Keratinocyte (primary cell): ENCODE results near the gene TTN. TPM values are rescaled to one million over a fixed set of nuclear protein-coding genes. Genes with fewer than 3 reads are reported as not detected.

Experiments
- DNase-seq: peaks from one replicate; pipeline ENCODE4 v3.0.0-alpha.2; 2011; ENCODE audit warnings: low read depth, missing footprints, low spot score
- FAIRE-seq: peaks from 2 replicates; lab custom pipeline; 2011; peaks lifted over from hg19 to GRCh38; lab: Jason Lieb, UNC
- H2AFZ ChIP-seq: 2 replicates; pipeline ENCODE4 v1.6.0; 2012; ENCODE audit warnings: low read length, control low read depth, inconsistent platforms; ENCODE audit not compliant: control insufficient read depth
- H3K27ac ChIP-seq: 2 replicates; pipeline ENCODE4 v1.5.1; 2011; ENCODE audit warnings: low read length; ENCODE audit not compliant: control insufficient read depth, insufficient read depth
- H3K27me3 ChIP-seq: 3 replicates; pipeline ENCODE4 v1.6.0; 2011; ENCODE audit warnings: low read length; ENCODE audit not compliant: control insufficient read depth, insufficient read depth; ENCODE audit errors: extremely low read depth
- H3K36me3 ChIP-seq, 2 experiments: 2 replicates in 1 of 2; 3 replicates in 1 of 2; pipeline ENCODE4 v1.5.1; 2011; ENCODE audit warnings: low read length in 2 of 2, mild to moderate bottlenecking in 1 of 2; ENCODE audit not compliant: control insufficient read depth in 2 of 2, insufficient read depth in 2 of 2; ENCODE audit errors: extremely low read depth in 1 of 2
- H3K4me1 ChIP-seq: 3 replicates; pipeline ENCODE4 v1.5.1; 2011; ENCODE audit warnings: low read length; ENCODE audit not compliant: control insufficient read depth, insufficient read depth; ENCODE audit errors: extremely low read depth
- H3K4me2 ChIP-seq: 3 replicates; pipeline ENCODE4 v1.6.0; 2011; ENCODE audit warnings: low read depth, low read length; ENCODE audit not compliant: control insufficient read depth, insufficient read depth; ENCODE audit errors: extremely low read depth
- H3K4me3 ChIP-seq, 3 experiments: fragments of 200-600 bp in 1 of 3; sonication (generic) in 1 of 3; 2 replicates in 2 of 3; 3 replicates in 1 of 3; pipeline ENCODE4 v1.5.1; 2011 to 2016; ENCODE audit warnings: low read length in 3 of 3, mild to moderate bottlenecking in 3 of 3, control low read depth in 2 of 3, inconsistent platforms in 1 of 3, low read depth in 1 of 3, mixed read lengths in 1 of 3, mixed run types in 1 of 3, moderate library complexity in 1 of 3; ENCODE audit not compliant: control insufficient read depth in 2 of 3, insufficient read depth in 2 of 3; ENCODE audit errors: extremely low read depth in 1 of 3
- H3K79me2 ChIP-seq: 2 replicates; pipeline ENCODE4 v1.6.0; 2012; ENCODE audit warnings: low read length; ENCODE audit not compliant: control insufficient read depth, insufficient read depth
- H3K9ac ChIP-seq: 3 replicates; pipeline ENCODE4 v1.6.0; 2011; ENCODE audit warnings: low read length; ENCODE audit not compliant: control insufficient read depth, insufficient read depth; ENCODE audit errors: extremely low read depth
- H3K9me1 ChIP-seq: 3 replicates; pipeline ENCODE4 v1.6.0; 2011; ENCODE audit warnings: low read length; ENCODE audit not compliant: control insufficient read depth, insufficient read depth; ENCODE audit errors: extremely low read depth
- H3K9me3 ChIP-seq: 2 replicates; pipeline ENCODE4 v1.5.1; 2012; ENCODE audit warnings: low read depth, low read length; ENCODE audit not compliant: control insufficient read depth
- H4K20me1 ChIP-seq: 3 replicates; pipeline ENCODE4 v1.6.0; 2011; ENCODE audit warnings: low read length; ENCODE audit not compliant: control insufficient read depth, insufficient read depth; ENCODE audit errors: extremely low read depth
- EZH2 ChIP-seq: IDR thresholded peaks from one replicate; pipeline ENCODE4 v1.6.1; 2012; ENCODE audit warnings: inconsistent platforms, mild to moderate bottlenecking, low read length, moderate library complexity
- dilution Hi-C: fragments of 300-500 bp; cut with MboI; formaldehyde crosslinking; loops from one replicate; pipeline ENCODE4 v1.7.0; 2020; ENCODE audit warnings: low sequenced_read_pairs; ENCODE audit not compliant: extremely low pct_ligation_motif_present
- polyA plus RNA-seq, 5 experiments: library from polyadenylated mRNA; depleted of rRNA in 3 of 5; stranded (reverse) in 3 of 5; stranded (forward) in 1 of 5; unstranded in 1 of 5; fragments of >200 nt; gene quantifications; 1 replicate in 1 of 5; 2 replicates in 3 of 5; 3 replicates in 1 of 5; pipeline versions ENCODE4 v1.2.1 to v1.2.3, GENCODE V29; 2011 to 2012; ENCODE audit warnings: missing spikeins in 2 of 5, low read depth in 1 of 5, low replicate concordance in 1 of 5
- TF ChIP-seq, protein P1 (sequence below), 3 experiments: IDR thresholded peaks in 1 of 3; conservative IDR thresholded peaks in 1 of 3; optimal IDR thresholded peaks in 1 of 3; 2 replicates in 2 of 3; 3 replicates in 1 of 3; pipeline versions ENCODE3 to v1.5.1; 2011; ENCODE audit warnings: low read length in 3 of 3, mild to moderate bottlenecking in 3 of 3, moderate library complexity in 2 of 3, control low read depth in 1 of 3, inconsistent platforms in 1 of 3; ENCODE audit not compliant: insufficient read depth in 2 of 3; ENCODE audit errors: extremely low read depth in 1 of 3

The TTN gene
- polyA plus RNA-seq, 1 donor (not counting 4 experiments of a cell fraction or from before 2014, with no cell fraction given): 0.01 TPM

DNA sequence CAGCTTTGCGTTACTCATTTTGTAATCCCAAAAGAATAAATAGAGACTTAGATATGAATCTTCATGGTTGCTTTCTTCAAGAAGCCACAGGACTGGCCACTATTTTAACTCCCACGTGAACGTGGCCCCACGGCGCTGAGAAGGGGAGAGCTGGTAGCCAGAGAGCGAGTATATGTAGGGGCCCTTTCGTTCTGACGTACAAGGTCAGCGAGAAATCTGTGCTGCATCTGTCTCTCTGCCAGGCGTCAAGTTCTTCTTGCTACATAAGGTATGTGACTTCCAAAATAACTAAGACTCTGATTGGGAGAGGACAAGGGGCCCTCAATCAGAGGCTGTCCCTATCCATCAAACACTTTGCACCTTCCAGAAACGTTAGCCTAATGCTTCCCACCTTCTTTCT lies 177.8 kb downstream of the TTN start:
- Histone ChIP-seq H3K27ac (no peak overlapping the region), H3K27me3 (no peaks in the 10 kb centered on the region), H4K20me1 (no peaks in the 10 kb centered on the region), H3K9ac (no peak overlapping the region), H3K9me3 (no peaks in the 10 kb centered on the region), H3K4me3 (no peak overlapping the region), H3K4me2 (no peak overlapping the region), H3K9me1 (no peaks in the 10 kb centered on the region), H3K36me3 (no peaks in the 10 kb centered on the region), H3K79me2 (no peaks in the 10 kb centered on the region), H2AFZ (no peak overlapping the region), H3K4me1 (no peaks in the 10 kb centered on the region)
- dilution Hi-C loops: no loop called here
- FAIRE-seq (no peak), DNase-seq (no peak)
- TF ChIP-seq, protein P1, sequence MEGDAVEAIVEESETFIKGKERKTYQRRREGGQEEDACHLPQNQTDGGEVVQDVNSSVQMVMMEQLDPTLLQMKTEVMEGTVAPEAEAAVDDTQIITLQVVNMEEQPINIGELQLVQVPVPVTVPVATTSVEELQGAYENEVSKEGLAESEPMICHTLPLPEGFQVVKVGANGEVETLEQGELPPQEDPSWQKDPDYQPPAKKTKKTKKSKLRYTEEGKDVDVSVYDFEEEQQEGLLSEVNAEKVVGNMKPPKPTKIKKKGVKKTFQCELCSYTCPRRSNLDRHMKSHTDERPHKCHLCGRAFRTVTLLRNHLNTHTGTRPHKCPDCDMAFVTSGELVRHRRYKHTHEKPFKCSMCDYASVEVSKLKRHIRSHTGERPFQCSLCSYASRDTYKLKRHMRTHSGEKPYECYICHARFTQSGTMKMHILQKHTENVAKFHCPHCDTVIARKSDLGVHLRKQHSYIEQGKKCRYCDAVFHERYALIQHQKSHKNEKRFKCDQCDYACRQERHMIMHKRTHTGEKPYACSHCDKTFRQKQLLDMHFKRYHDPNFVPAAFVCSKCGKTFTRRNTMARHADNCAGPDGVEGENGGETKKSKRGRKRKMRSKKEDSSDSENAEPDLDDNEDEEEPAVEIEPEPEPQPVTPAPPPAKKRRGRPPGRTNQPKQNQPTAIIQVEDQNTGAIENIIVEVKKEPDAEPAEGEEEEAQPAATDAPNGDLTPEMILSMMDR (optimal IDR thresholded peaks at IDR 0.05 in 1 of 3, IDR thresholded peaks at IDR 0.05 in 1 of 3, conservative IDR thresholded peaks at IDR 0.05 in 1 of 3; ENCODE audit: extremely low read depth in 1 of 3, insufficient read depth in 2 of 3, low read length in 3 of 3): no peak
- no peak for TF ChIP-seq EZH2

DNA sequence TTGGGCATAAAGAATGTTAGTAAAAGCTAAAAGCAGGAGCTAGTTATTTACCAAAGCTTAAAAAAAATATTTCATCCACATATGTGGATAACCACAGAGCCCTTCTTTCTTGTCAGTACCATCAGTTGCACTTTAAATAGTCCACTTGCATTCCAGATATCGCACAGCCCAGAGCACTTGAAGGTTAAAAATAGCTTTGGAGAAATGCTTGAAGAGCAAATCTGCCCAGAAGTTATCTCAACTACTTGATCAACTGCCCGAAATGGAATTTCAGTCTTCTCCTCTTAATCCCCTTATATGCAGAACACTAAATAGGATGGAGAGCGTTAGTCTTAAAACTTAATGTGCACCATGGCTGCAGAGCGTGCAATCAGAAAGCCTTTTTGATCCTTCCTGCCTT lies 178.6 kb downstream of the TTN start:
- Histone ChIP-seq H3K27ac (no peak overlapping the region), H2AFZ (no peak overlapping the region), H3K4me1 (no peaks in the 10 kb centered on the region), H3K4me2 (no peak overlapping the region), H3K9ac (no peak overlapping the region), H3K9me3 (no peaks in the 10 kb centered on the region), H3K4me3 (no peak overlapping the region), H3K79me2 (no peaks in the 10 kb centered on the region), H3K9me1 (no peaks in the 10 kb centered on the region), H3K27me3 (no peaks in the 10 kb centered on the region), H4K20me1 (no peaks in the 10 kb centered on the region), H3K36me3 (no peaks in the 10 kb centered on the region)
- FAIRE-seq (no peak), DNase-seq (no peak)
- no peak for TF ChIP-seq EZH2
- TF ChIP-seq, protein P1 (optimal IDR thresholded peaks at IDR 0.05 in 1 of 3, IDR thresholded peaks at IDR 0.05 in 1 of 3, conservative IDR thresholded peaks at IDR 0.05 in 1 of 3; ENCODE audit: extremely low read depth in 1 of 3, insufficient read depth in 2 of 3, low read length in 3 of 3): no peak
- dilution Hi-C loops: no loop called here
